Ovary (tissue), 9 donors: Measurements from ENCODE around the gene RAB34. TPM values are rescaled to one million over a fixed set of nuclear protein-coding genes. Genes with fewer than 3 reads are reported as not detected.

ENCODE experiments used
- DNase-seq, 5 donors: peaks; one replicate each; pipeline ENCODE4 v3.0.0-alpha.2; 2019 to 2020
- H3K27ac ChIP-seq, 2 donors: fragments of 200-600 bp; one replicate each; pipeline versions ENCODE4 v1.5.1 to v1.8.0; 2019 to 2022
- H3K27me3 ChIP-seq: fragments of 200-600 bp; one replicate; pipeline ENCODE4 v1.8.0; 2022
- H3K36me3 ChIP-seq: fragments of 200-600 bp; sonication (generic); one replicate; pipeline ENCODE4 v1.5.1; 2019
- H3K4me1 ChIP-seq: one replicate; pipeline ENCODE4 v1.8.1; 2013; ENCODE audit warnings: mild to moderate bottlenecking, moderate library complexity; ENCODE audit not compliant: insufficient read depth
- H3K4me3 ChIP-seq: fragments of 200-600 bp; sonication (generic); one replicate; pipeline ENCODE4 v1.5.1; 2017
- H3K9me3 ChIP-seq, 2 donors: fragments of 200-600 bp in 1 of 2; sonication (generic) in 1 of 2; one replicate each; pipeline versions ENCODE4 v1.5.1 to v1.8.1; 2013 to 2019; ENCODE audit warnings: mild to moderate bottlenecking in 1 of 2, moderate library complexity in 1 of 2
- EP300 ChIP-seq: sonication (generic); formaldehyde crosslinking; IDR thresholded peaks from one replicate; pipeline ENCODE4 v1.6.1; 2017; ENCODE audit warnings: antibody characterized with exemption
- POLR2A ChIP-seq: fragments of 450-650 bp; IDR thresholded peaks from one replicate; pipeline ENCODE4 v1.6.1; 2017; ENCODE audit warnings: antibody characterized with exemption, mild to moderate bottlenecking, moderate library complexity
- WGBS, 3 donors: extraction: QIAGEN DNeasy Blood & Tissue Kit in 1 of 3; methylation state at CpG; one replicate each; pipeline versions ENCODE4 v1.1.5 to v1.1.7; 2013 to 2017; 5-methylcytosine and 5-hydroxymethylcytosine counted together
- intact Hi-C, 4 donors: fragments of 100-400 bp; cut with DNase I; formaldehyde crosslinking; loops; one replicate each; pipeline versions ENCODE4 v1.11.0 to v1.15.1; 2022 to 2023
- polyA plus RNA-seq, 2 donors: library from polyadenylated mRNA; stranded (reverse); fragments of 200-250 nt in 1 of 2; fragments of 350-450 nt in 1 of 2; fragmentation: Illumina TruSeq in 1 of 2; extraction: RNeasy Lipid Tissue Mini Kit (QIAGEN cat#74804) in 1 of 2; gene quantifications; one replicate each; pipeline ENCODE4 v1.2.3, GENCODE V29; 2013 to 2014
- total RNA-seq, 7 donors: library from RNA; depleted of rRNA in 2 of 7; stranded (reverse); fragments of >200 nt in 2 of 7; fragmentation: NEBNext Ultra II Directional in 3 of 7; extraction: Animal tissue kit (Norgen Biotek cat#: 25700) in 3 of 7; gene quantifications; one replicate each; pipeline versions ENCODE4 v1.1.0 to v1.2.4, GENCODE V29; 2016 to 2023
- TF ChIP-seq, protein P1 (sequence below), 3 donors: fragments of 450-650 bp in 2 of 3; fragments of 200-600 bp in 1 of 3; IDR thresholded peaks; one replicate each; pipeline versions ENCODE4 v1.5.1 to v1.8.0; 2016 to 2022; ENCODE audit warnings: antibody characterized with exemption in 3 of 3, mild to moderate bottlenecking in 1 of 3
- donor health status: DM: no; HTN: no; CAD: no; lungs with moderate emphysema.
- donor health status: DM: no; HTN: no; CAD: no.
- donor health status: Bipolar disorder and iron deficiency.
- donor health status: DM: yes; HTN: yes; CAD: no.
- donor health status: DM: no; HTN: no; CAD: no.
- donor health status: DM: yes; HTN: yes; CAD: no.

RAB34 gene
- total and polyA plus RNA-seq, 9 donors = 149 to 222 (median 196) TPM

DNA sequence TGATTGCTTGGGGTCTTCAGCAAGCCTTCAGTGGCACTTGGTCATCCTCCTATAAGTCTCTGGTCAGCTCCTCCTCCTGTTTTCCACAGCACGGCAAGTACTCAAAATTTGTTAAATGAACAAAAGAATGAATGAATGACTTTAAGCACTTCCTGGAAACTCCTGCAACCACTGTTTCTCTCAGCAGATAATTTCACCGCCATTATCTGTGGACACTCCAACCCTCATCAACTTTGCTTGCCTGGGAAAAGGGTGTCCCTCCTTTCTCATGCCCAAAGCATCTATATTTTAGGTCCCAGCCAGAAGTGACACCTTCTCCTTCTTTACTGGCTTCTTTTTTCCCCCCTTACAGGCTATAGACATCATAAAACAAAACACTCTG lies 10.3 kb downstream of the RAB34 start:
- WGBS, 3 donors = 65 to 81% (median 71%) methylated on average over 2 of the region's 2 CpGs
- TF ChIP-seq EP300 = no peak
- TF ChIP-seq POLR2A = no peak
- TF ChIP-seq, protein P1, sequence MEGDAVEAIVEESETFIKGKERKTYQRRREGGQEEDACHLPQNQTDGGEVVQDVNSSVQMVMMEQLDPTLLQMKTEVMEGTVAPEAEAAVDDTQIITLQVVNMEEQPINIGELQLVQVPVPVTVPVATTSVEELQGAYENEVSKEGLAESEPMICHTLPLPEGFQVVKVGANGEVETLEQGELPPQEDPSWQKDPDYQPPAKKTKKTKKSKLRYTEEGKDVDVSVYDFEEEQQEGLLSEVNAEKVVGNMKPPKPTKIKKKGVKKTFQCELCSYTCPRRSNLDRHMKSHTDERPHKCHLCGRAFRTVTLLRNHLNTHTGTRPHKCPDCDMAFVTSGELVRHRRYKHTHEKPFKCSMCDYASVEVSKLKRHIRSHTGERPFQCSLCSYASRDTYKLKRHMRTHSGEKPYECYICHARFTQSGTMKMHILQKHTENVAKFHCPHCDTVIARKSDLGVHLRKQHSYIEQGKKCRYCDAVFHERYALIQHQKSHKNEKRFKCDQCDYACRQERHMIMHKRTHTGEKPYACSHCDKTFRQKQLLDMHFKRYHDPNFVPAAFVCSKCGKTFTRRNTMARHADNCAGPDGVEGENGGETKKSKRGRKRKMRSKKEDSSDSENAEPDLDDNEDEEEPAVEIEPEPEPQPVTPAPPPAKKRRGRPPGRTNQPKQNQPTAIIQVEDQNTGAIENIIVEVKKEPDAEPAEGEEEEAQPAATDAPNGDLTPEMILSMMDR (IDR thresholded peaks at IDR 0.05) = no peak
- H3K36me3 ChIP-seq = no peaks in the 10 kb centered on the region
- no peak for DNase-seq
- H3K27ac ChIP-seq = no peak overlapping the region
- peaks cover 3% of the 10 kb centered on the region for H3K4me1 ChIP-seq
- intact Hi-C loops = loop anchor here in 1 of 4 donors (10.0 kb wide), 1 partner anchor 53 kb away; no protein-coding TSS in a partner anchor
- no peaks in the 10 kb centered on the region for H3K27me3 ChIP-seq
- no peaks in the 10 kb centered on the region for H3K9me3 ChIP-seq
- no peak overlapping the region for H3K4me3 ChIP-seq

DNA sequence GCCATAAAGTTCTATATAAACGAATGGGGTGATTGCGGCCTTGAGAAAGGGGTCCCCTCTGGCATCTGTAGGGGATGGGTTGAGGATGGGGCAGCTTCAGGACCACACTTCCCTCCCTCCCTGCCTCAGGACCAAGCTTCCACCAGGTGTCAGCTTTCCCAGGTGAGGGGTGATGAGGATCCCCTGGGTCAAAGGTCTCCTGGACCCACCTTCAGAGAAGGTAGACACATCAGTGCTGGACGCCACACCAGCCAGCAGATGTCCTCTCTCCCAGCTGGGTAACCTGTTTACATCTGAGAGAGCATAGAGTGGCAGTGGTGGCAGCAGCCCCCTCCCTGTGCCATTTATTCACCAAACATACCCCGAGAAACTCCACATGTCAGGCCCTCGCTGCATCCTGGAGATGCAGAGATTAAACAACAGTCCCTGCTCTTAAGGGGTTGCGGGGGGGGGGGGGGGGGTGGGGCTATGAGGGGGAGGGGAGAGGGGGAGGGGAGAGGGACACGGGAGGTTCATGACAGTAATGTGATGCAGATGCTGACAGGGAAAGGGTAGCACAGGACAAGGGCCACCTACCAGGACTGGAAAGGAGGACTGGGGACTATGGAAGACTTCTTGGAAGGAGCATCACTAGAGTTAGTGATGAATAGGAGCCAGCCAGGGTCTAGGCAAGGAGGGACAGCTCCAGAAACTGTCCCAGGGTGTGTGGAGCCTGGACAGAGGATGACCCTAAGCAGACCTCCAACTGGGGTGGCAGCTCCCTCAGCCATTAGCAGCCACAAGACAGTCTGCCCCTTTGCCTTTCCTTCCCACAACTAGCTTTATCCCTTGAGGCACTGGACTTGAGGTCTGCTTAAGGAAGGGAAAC lies 11.0 kb downstream of the RAB34 start:
- 50 to 58% (median 54%) methylated on average over 7 of the region's 7 CpGs for WGBS, 3 donors
- Histone ChIP-seq H3K27me3 (no peaks in the 10 kb centered on the region), H3K4me3 (no peak overlapping the region), H3K9me3 (no peaks in the 10 kb centered on the region), H3K27ac (no peak overlapping the region), H3K4me1 (peaks cover 3% of the 10 kb centered on the region), H3K36me3 (no peaks in the 10 kb centered on the region)
- intact Hi-C loops = loop anchor here in 1 of 4 donors (10.0 kb wide), 1 partner anchor 52 kb away; no protein-coding TSS in a partner anchor
- DNase-seq = no peak
- TF ChIP-seq EP300 = no peak
- TF ChIP-seq, protein P1 (IDR thresholded peaks at IDR 0.05) = no peak
- TF ChIP-seq POLR2A = no peak

DNA sequence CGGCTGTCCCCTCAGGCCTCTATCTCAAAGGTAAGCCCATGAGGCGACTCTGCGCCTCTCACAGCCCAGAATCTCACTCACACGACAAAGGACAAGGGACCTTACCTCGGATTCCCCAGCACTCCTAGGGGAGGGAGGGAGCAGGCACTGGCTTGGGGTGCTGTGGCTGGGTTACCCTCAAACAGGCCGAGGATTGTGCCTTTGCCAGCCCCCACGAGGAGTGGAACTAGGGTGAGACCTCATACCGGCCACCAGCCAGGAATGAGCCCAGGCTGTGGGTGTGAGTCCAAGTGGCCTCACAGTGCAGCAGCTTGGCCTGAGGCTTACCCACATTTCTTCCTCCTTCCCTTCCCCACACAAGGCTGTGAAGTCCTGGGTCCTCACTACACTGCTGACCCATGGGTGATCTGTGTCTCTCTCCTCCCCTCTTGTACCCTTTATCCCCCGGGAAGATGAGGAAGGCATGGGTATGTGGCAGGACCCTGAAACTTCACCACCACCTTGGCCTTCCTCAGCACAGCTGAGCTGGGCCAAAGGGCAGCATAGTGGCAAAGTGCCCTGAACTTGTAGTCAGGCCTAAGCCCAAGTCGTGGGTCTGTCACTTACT lies 11.8 kb downstream of the RAB34 start:
- no peaks in the 10 kb centered on the region for H3K36me3 ChIP-seq
- 54 to 62% (median 58%) methylated on average over 10 of the region's 10 CpGs for WGBS, 3 donors
- DNase-seq = no peak
- intact Hi-C loops = loop anchor here in 2 of 4 donors (1.0 to 10.0 kb wide), 2 partner anchors 27 to 51 kb away; no protein-coding TSS in a partner anchor
- peaks cover 3% of the 10 kb centered on the region for H3K4me1 ChIP-seq
- no peaks in the 10 kb centered on the region for H3K9me3 ChIP-seq
- no peak overlapping the region for H3K27ac ChIP-seq
- no peak for TF ChIP-seq EP300
- TF ChIP-seq POLR2A = no peak
- TF ChIP-seq, protein P1 (IDR thresholded peaks at IDR 0.05) = no peak
- H3K4me3 ChIP-seq = no peak overlapping the region
- no peaks in the 10 kb centered on the region for H3K27me3 ChIP-seq

DNA sequence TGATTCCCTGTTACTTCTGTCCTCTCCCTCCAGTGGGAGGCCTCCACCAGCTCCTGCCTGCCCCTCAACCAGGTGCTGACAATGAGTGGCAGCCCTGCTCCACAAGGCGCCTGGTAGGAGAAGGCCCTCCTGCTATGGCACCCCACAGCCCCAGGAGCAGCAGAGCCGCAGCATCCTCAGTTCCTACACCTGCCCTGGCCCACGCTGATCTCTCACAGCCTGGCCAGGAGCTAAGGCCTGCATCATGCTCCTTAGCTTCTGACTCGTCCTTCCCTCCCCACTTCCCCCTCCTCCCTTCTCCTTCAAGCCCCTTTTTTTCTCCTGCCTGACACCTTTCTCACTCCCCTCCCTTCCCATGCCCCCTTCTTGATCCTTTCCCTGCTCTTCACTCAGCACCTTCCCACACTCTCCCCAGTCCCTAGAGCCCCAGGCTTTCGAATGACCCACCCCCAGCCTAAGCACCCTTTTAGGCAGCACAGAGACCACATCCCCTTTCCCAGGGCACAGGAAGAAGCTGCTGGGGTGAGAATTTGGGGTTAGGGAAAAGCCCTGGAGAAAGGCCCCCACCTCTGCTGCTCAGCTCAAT lies 12.5 kb downstream of the RAB34 start:
- H3K9me3 ChIP-seq = no peaks in the 10 kb centered on the region
- no peaks in the 10 kb centered on the region for H3K36me3 ChIP-seq
- no peak for DNase-seq
- no peak overlapping the region for H3K27ac ChIP-seq
- WGBS, 3 donors = 69 to 78% (median 71%) methylated on average over 5 of the region's 5 CpGs
- intact Hi-C loops = loop anchor here in 2 of 4 donors (1.0 to 10.0 kb wide), 2 partner anchors 28 to 50 kb away; no protein-coding TSS in a partner anchor
- H3K4me3 ChIP-seq = no peak overlapping the region
- TF ChIP-seq EP300 = no peak
- TF ChIP-seq POLR2A = no peak
- TF ChIP-seq, protein P1 (IDR thresholded peaks at IDR 0.05) = no peak
- no peaks in the 10 kb centered on the region for H3K27me3 ChIP-seq
- H3K4me1 ChIP-seq = peaks cover 3% of the 10 kb centered on the region
